GM19395 (cell line): Measurements from ENCODE around the gene MAD2L1BP.
A peak's percentile ranks its signal among the peaks of the same experiment; 100 is the strongest.

Experiments
- ATAC-seq: cut with Tn5 transposase; IDR thresholded peaks from one replicate; pipeline ENCODE4 v1.9.1; 2021; ENCODE audit warnings: mild to moderate bottlenecking, moderate library complexity; ENCODE audit not compliant: unreplicated experiment

The MAD2L1BP gene

GRCh38 chr6:43680308-43681200 lies 44.9 kb downstream of the MAD2L1BP start:
- ATAC-seq: no peak

DNA sequence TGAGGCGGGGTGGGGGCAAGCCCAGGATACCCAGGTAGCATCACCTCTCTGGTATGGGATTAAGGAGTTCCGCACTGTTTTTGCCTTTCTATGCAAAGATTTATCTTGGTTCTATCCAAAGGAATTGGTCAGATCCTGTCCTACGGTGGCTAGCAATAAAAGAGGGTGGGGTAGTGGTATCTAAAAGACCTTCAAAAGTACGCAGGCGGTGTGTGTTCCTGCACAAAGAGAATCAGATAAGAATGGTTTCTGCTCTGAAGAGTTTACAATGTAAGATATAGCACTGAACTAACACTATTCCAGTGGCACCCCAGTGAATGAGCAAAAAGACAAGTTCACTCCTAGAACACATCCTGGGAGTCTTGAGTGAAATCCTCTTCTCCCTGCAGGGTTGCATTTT lies 45.7 kb downstream of the MAD2L1BP start:
- ATAC-seq: no peak

- no peak for ATAC-seq
Observed at GRCh38 chr6:43682724-43683429, 47.2 kb downstream of the MAD2L1BP start.

- peak; percentile 63 for ATAC-seq
Observed at GRCh38 chr6:43683708-43684455, 48.2 kb downstream of the MAD2L1BP start.

DNA sequence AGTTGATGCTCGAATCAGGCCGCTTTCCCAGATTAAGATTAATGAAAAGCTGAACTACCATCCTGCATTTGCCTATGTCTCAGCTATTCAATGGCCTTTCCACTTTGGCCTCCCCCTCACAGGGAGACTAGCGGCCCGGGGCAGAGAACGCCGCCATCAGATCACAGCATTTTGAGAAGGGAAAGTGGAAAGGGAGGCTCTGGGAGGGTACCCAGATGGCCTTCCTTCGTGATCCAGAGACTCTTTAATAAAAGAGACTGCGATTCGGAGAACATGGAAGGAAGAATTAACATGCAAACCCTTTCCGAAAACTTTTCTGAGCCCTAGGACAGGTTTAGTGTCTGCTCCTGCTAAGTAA lies 51.4 kb downstream of the MAD2L1BP start:
- ATAC-seq: no peak

- peak; percentile 93 for ATAC-seq
Observed at GRCh38 chr6:43687437-43688347, 52.1 kb downstream of the MAD2L1BP start, which contains the start of gene MRPS18A. TSS of gene MRPS18A (minus strand) at chr6:43687791. CDS start at chr6:43687779, 12 bp downstream.

DNA sequence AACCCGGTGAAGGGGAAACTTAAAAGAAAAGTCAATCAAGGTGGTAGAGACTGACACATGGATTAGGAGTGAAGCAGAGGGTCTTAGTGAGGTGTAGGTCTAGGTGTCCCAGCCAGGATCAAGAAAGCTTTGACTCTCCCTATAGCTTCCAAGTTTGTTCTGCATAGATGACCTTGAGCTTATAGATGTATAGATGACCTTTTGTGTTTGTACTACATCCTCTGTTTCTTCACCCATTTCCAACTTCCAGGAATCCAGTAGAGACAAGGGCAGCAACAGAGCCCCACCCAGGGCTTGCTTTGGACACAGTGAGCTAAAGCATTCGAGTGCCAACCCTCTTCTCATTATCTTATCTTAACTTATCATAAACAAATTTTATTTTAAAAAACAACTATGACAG lies 53.8 kb downstream of the MAD2L1BP start:
- ATAC-seq: no peak
